ENCODE results near the gene OR2Y1. TPM values are rescaled to one million over a fixed set of nuclear protein-coding genes. Genes with fewer than 3 reads are reported as not detected.
"Not testable (repeated sequence)": the region's sequence is repeated elsewhere in the genome, so short reads cannot be mapped to it uniquely, and the experiment has no call there.

The OR2Y1 gene
- not detected for polyA plus RNA-seq (ENCODE audit: insufficient read length in 4 of 4)

- no peak for DNase-seq (ENCODE audit: low read depth in 4 of 4, low spot score in 3 of 4)
These were observed at the start of gene OR2Y1 for GRCh38 chr5:180739958-180740357. Gene OR2Y1, minus strand, starts transcription at chr5:180740058. Its CDS starts 0 bp downstream, at chr5:180740058.

- DNase-seq (ENCODE audit: low read depth in 4 of 4, low spot score in 3 of 4): not testable (repeated sequence)
These were observed 49.0 kb upstream of the OR2Y1 start for GRCh38 chr5:180788651-180789410.

- DNase-seq (ENCODE audit: low read depth in 4 of 4, low spot score in 3 of 4): no peak
These were observed 48.0 kb upstream of the OR2Y1 start for GRCh38 chr5:180787711-180788431.

- no peak for DNase-seq (ENCODE audit: low read depth in 4 of 4, low spot score in 3 of 4)
These were observed 46.9 kb upstream of the OR2Y1 start for GRCh38 chr5:180786531-180787398.

GRCh38 chr5:180785794-180786221 lies 46.0 kb upstream of the OR2Y1 start:
- no peak for DNase-seq (ENCODE audit: low read depth in 4 of 4, low spot score in 3 of 4)

- DNase-seq (ENCODE audit: low read depth in 4 of 4, low spot score in 3 of 4): no peak
These were observed 45.4 kb upstream of the OR2Y1 start for GRCh38 chr5:180785121-180785781.

- DNase-seq (ENCODE audit: low read depth in 4 of 4, low spot score in 3 of 4): peak in 2 of 4 donors; percentile 49 to 63
These were observed 44.7 kb upstream of the OR2Y1 start for GRCh38 chr5:180784497-180785097.

- DNase-seq (ENCODE audit: low read depth in 4 of 4, low spot score in 3 of 4): no peak
These were observed 43.6 kb upstream of the OR2Y1 start for GRCh38 chr5:180783340-180784052.

- DNase-seq (ENCODE audit: low read depth in 4 of 4, low spot score in 3 of 4): no peak
These were observed 42.9 kb upstream of the OR2Y1 start for GRCh38 chr5:180782748-180783147.

GRCh38 chr5:180781900-180782326 lies 42.1 kb upstream of the OR2Y1 start:
- not testable (repeated sequence) for DNase-seq (ENCODE audit: low read depth in 4 of 4, low spot score in 3 of 4)

GRCh38 chr5:180779985-180780610 lies 40.2 kb upstream of the OR2Y1 start:
- no peak for DNase-seq (ENCODE audit: low read depth in 4 of 4, low spot score in 3 of 4)

GRCh38 chr5:180777475-180777874 lies 37.6 kb upstream of the OR2Y1 start:
- no peak for DNase-seq (ENCODE audit: low read depth in 4 of 4, low spot score in 3 of 4)

GRCh38 chr5:180776376-180776775 lies 36.5 kb upstream of the OR2Y1 start:
- no peak for DNase-seq (ENCODE audit: low read depth in 4 of 4, low spot score in 3 of 4)

GRCh38 chr5:180775624-180776023 lies 35.8 kb upstream of the OR2Y1 start:
- no peak for DNase-seq (ENCODE audit: low read depth in 4 of 4, low spot score in 3 of 4)

GRCh38 chr5:180771839-180772238 lies 32.0 kb upstream of the OR2Y1 start:
- no peak for DNase-seq (ENCODE audit: low read depth in 4 of 4, low spot score in 3 of 4)

GRCh38 chr5:180769821-180770220 lies 30.0 kb upstream of the OR2Y1 start:
- DNase-seq (ENCODE audit: low read depth in 4 of 4, low spot score in 3 of 4): no peak

GRCh38 chr5:180755601-180756000 lies 15.7 kb upstream of the OR2Y1 start:
- DNase-seq (ENCODE audit: low read depth in 4 of 4, low spot score in 3 of 4): no peak

GRCh38 chr5:180744253-180744652 lies 4.4 kb upstream of the OR2Y1 start:
- no peak for DNase-seq (ENCODE audit: low read depth in 4 of 4, low spot score in 3 of 4)

- no peak for DNase-seq (ENCODE audit: low read depth in 4 of 4, low spot score in 3 of 4)
These were observed 2.9 kb upstream of the OR2Y1 start for GRCh38 chr5:180742727-180743126.

Measured in right renal pelvis (tissue), 4 donors.